Uterus (tissue), 4 donors: ENCODE results near the gene SKAP1. TPM values are rescaled to one million over a fixed set of nuclear protein-coding genes. Genes with fewer than 3 reads are reported as not detected.

ENCODE experiments used
- DNase-seq, 2 donors: peaks; one replicate each; pipeline ENCODE4 v3.0.0-alpha.2; 2019 to 2020
- H3K27ac ChIP-seq, 2 donors: fragments of 200-600 bp; sonication (generic); 1 replicate in 1 of 2; 2 replicates in 1 of 2; pipeline ENCODE4 v1.5.1; 2016 to 2018
- H3K27me3 ChIP-seq, 2 donors: fragments of 200-600 bp; sonication (generic); one replicate each; pipeline ENCODE4 v1.5.1; 2018 to 2019; ENCODE audit warnings: control low read depth in 1 of 2
- H3K36me3 ChIP-seq, 2 donors: fragments of 200-600 bp; sonication (generic); one replicate each; pipeline ENCODE4 v1.5.1; 2019; ENCODE audit warnings: control low read depth in 1 of 2
- H3K4me1 ChIP-seq, 2 donors: fragments of 200-600 bp; sonication (generic); one replicate each; pipeline ENCODE4 v1.5.1; 2018 to 2019; ENCODE audit warnings: control low read depth in 1 of 2
- H3K4me3 ChIP-seq, 2 donors: fragments of 200-600 bp; sonication (generic); 1 replicate in 1 of 2; 2 replicates in 1 of 2; pipeline ENCODE4 v1.5.1; 2018 to 2019; ENCODE audit warnings: mild to moderate bottlenecking in 1 of 2
- H3K9me3 ChIP-seq, 2 donors: fragments of 200-600 bp; sonication (generic); one replicate each; pipeline ENCODE4 v1.5.1; 2019; ENCODE audit warnings: control low read depth in 1 of 2
- CTCF ChIP-seq, 4 experiments: fragments of 200-600 bp in 2 of 4; fragments of 450-650 bp in 2 of 4; sonication (generic) in 2 of 4; IDR thresholded peaks; one replicate each; pipeline ENCODE4 v1.5.1; 2016 to 2019; ENCODE audit warnings: antibody characterized with exemption in 4 of 4, mild to moderate bottlenecking in 2 of 4, moderate library complexity in 1 of 4
- POLR2A ChIP-seq, 2 donors: fragments of 450-650 bp; IDR thresholded peaks; one replicate each; pipeline ENCODE4 v1.6.1; 2016; ENCODE audit warnings: antibody characterized with exemption in 2 of 2, mild to moderate bottlenecking in 1 of 2, moderate library complexity in 1 of 2
- intact Hi-C: fragments of 100-400 bp; cut with DNase I; formaldehyde crosslinking; loops from one replicate; pipeline ENCODE4 v1.15.1; 2023; ENCODE audit warnings: low total_unique reads
- total RNA-seq, 4 donors: library from RNA; depleted of rRNA in 3 of 4; stranded (reverse); fragments of >200 nt in 3 of 4; gene quantifications; one replicate each; pipeline versions ENCODE4 v1.1.0 to v1.2.4, GENCODE V29; 2014 to 2023
- donor health status: DM: yes; HTN: yes; CAD: no.

The SKAP1 gene
- total RNA-seq, 4 donors from 2014 or later = 0.51 to 2.4 (median 1.9) TPM; not detected in 1

- intact Hi-C loops = no loop called here
- H3K4me1 ChIP-seq = no peaks in the 10 kb centered on the region
- H3K27ac ChIP-seq = no peak overlapping the region
- no peak for DNase-seq
- TF ChIP-seq POLR2A (IDR thresholded peaks at IDR 0.05) (no peak), CTCF (IDR thresholded peaks at IDR 0.05) (no peak)
- H3K9me3 ChIP-seq = no peaks in the 10 kb centered on the region
- peaks cover 7 to 59% of the 10 kb centered on the region in 2 donors for H3K27me3 ChIP-seq
- no peak overlapping the region for H3K4me3 ChIP-seq
- no peaks in the 10 kb centered on the region for H3K36me3 ChIP-seq
These were observed 122.8 kb downstream of the SKAP1 start for GRCh38 chr17:48307255-48307654.

- intact Hi-C loops = no loop called here
- Histone ChIP-seq H3K27me3 (peaks cover 0 to 16% of the 10 kb centered on the region in 2 donors), H3K36me3 (no peaks in the 10 kb centered on the region), H3K4me3 (no peak overlapping the region), H3K4me1 (no peaks in the 10 kb centered on the region), H3K27ac (no peak overlapping the region), H3K9me3 (no peaks in the 10 kb centered on the region)
- no peak for TF ChIP-seq CTCF (IDR thresholded peaks at IDR 0.05)
- TF ChIP-seq POLR2A (IDR thresholded peaks at IDR 0.05) = no peak
- no peak for DNase-seq
These were observed 129.0 kb downstream of the SKAP1 start for GRCh38 chr17:48301002-48301401.

- H3K4me3 ChIP-seq = no peak overlapping the region
- no peaks in the 10 kb centered on the region for H3K36me3 ChIP-seq
- no peak for DNase-seq
- H3K27me3 ChIP-seq = peaks cover 0 to 10% of the 10 kb centered on the region in 2 donors
- no peaks in the 10 kb centered on the region for H3K4me1 ChIP-seq
- H3K27ac ChIP-seq = no peak overlapping the region
- no peak for TF ChIP-seq CTCF (IDR thresholded peaks at IDR 0.05)
- TF ChIP-seq POLR2A (IDR thresholded peaks at IDR 0.05) = no peak
- no peaks in the 10 kb centered on the region for H3K9me3 ChIP-seq
- intact Hi-C loops = no loop called here
These were observed 130.3 kb downstream of the SKAP1 start for GRCh38 chr17:48299760-48300159.

GRCh38 chr17:48297825-48298224, 132.2 kb downstream of the SKAP1 start:
- Histone ChIP-seq H3K4me3 (no peak overlapping the region), H3K27ac (no peak overlapping the region), H3K27me3 (peaks cover 0 to 10% of the 10 kb centered on the region in 2 donors), H3K36me3 (no peaks in the 10 kb centered on the region), H3K9me3 (no peaks in the 10 kb centered on the region), H3K4me1 (no peaks in the 10 kb centered on the region)
- TF ChIP-seq CTCF (IDR thresholded peaks at IDR 0.05) (no peak), POLR2A (IDR thresholded peaks at IDR 0.05) (no peak)
- intact Hi-C loops = no loop called here
- no peak for DNase-seq

- H3K36me3 ChIP-seq = no peaks in the 10 kb centered on the region
- no peaks in the 10 kb centered on the region for H3K9me3 ChIP-seq
- intact Hi-C loops = no loop called here
- H3K27me3 ChIP-seq = peaks cover 0 to 13% of the 10 kb centered on the region in 2 donors
- TF ChIP-seq POLR2A (IDR thresholded peaks at IDR 0.05) (no peak), CTCF (IDR thresholded peaks at IDR 0.05) (no peak)
- H3K4me1 ChIP-seq = no peaks in the 10 kb centered on the region
- H3K27ac ChIP-seq = no peak overlapping the region
- H3K4me3 ChIP-seq = no peak overlapping the region
- DNase-seq = no peak
These were observed 133.6 kb downstream of the SKAP1 start for GRCh38 chr17:48296453-48296852.
